Activated gamma-delta T cell treated with Interleukin-2 at 50 U/mL for 16 hours (primary cell): ENCODE data around the gene UBQLN4.

Experiments used
- DNase-seq: peaks from one replicate; pipeline ENCODE4 v3.0.0-alpha.2; 2020

Gene UBQLN4

GRCh38 chr1:156053768-156054499 is at the start of gene UBQLN4:
UBQLN4 (minus strand) TSS chr1:156053798; CDS start chr1:156053701, 97 bp downstream.
- DNase-seq: peak; percentile 84

DNA sequence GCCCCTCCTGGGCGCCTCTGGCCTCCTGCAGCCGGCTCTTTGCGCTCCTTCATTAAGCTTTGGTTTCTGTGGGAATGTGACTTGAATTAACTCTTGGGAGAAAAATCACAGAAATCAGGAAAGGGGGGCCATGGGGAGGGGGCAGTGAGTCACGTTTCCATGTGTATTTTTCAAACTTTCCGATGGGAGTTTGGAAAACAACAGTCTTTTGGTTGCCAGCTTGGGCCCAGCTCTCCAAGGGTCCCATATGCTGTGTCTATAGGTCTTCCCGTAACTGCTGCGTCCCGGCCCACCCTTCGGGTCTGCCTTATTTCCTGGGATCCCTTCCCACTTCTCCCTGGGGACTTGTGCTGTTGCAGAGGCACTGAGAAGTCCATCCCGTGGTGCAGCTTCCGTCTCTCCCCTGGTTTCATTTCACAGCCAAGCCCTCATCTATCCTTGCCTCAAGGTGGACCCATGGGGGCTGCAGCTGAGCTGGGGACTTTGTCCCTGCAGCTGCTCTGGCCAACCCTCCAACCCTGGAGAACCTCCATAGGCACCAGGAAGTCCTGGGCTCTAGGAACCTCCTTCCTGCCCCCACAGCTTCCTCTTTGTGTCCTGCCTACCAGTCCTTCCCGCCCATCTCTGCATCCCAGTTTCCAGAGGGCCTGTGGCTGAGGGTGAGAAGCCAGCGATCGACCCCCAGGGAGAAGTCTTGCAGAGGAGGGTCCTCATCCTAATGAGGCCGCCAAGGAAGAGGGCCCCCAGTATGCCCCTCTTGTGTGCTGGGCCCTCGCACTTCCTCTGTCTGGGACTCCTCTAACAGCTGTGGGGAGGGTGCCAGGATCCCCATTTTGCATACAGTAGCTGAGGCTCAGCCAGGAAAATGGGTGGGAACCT is 49.3 kb upstream of the UBQLN4 start:
- DNase-seq: no peak

DNA sequence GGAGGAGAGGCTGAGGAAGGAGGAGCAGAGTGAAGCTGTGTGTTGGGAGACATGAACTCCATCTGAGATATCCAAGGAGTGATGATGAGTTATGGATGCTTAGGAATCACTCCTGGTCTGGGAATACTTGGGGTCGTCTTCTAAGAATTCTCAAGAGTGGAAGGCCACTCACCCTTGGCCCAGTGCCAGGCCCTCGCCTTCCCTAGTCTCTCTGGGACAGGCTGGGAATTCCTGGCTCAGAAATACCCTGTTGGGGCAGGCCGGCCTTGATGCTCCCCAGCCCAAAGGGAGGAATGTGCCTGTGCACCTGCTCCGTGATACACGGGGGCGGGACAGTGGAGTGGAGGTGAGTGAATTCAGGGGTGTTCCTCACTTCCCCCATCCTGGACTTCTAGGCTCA is 48.3 kb upstream of the UBQLN4 start:
- no peak for DNase-seq

DNA sequence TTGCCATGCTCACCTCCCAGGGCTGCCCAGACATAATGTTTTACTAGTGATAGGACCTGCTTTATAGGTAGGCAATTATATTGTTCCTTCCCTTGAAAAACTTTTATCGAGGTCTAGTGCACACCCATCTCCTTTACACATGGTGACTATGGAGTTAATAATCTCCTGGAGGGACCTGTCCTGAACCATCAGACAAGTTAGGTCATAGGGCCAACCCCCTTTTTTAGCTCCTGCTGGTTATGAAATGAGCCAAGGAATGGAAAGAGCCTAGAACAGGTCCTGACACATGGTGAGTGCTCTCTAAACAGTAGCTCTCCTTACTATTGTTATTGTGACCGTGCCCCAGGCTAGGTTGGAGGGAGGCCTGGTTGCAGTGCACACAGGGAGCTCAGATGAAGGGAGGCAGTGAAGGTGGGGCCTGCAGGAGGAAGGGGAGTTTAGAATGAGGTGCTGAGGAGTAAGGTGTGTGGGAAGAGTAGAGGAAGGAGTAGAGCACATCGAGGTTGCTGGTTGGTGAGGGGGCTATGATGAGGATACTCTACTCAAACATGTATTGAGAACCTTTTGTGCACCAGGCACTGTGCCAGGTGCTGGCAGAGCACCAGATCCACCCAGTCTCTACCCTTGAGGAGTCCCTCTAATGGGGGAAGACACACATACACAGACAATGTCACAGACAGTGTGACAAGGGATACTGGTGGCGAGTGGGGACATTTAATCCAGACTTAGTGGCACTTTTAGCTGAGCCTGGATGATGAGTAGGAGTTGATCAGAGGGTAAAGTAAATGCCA is 46.8 kb upstream of the UBQLN4 start:
- DNase-seq: no peak

DNA sequence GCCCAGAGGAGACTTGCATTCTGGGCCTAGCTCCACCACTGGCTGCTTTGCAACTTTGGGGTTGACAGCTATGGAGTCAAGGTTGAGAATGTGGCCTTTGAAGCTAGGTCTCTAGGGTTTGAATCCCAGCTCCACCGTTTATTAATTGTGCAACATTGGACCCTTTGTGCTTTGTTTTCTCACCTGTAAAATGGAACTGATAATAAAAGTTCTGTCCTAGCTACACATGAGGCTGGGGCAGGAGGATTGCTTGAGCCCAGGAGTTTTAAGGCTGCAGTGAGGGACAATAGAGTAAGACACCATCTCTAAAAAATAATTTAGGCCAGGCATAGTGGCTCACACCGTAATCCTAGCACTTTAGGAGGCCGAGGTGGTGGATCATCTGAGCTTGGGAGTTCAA is 45.7 kb upstream of the UBQLN4 start:
- DNase-seq: no peak

- DNase-seq: no peak
These were observed 45.2 kb upstream of the UBQLN4 start for GRCh38 chr1:156098784-156099183.

DNA sequence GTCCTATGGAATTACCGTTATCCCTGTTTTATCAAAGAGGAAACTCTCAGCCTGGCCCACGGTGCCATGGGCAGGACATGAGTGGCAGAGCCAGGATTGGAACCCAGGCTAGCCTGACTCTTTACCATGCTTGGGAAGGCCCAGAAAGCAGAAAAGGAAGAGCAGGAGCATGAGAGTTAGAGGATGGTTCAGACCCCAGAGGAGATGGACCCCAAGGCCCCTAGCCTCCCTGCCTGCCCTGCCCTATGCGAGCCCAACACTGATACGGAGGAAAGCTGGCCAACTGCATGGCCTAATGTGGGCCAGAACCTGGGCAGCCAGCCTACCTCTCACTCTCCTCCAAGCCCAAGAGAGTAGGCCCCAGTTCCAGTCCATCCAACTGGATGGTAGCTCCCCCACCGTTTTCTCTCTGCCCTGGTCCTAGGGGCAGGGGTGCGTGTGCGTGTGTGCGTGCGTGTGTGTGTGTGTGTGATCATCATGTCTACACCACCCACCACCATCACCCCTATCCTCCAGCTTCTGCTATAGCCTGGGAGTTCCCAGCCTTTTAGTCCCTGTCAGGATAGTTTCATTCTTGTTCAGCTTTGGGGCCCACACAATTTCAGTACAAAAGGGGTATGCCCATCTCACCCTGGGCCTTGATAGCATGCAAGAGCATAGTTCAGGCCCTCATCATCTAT is 44.0 kb upstream of the UBQLN4 start:
- no peak for DNase-seq

DNA sequence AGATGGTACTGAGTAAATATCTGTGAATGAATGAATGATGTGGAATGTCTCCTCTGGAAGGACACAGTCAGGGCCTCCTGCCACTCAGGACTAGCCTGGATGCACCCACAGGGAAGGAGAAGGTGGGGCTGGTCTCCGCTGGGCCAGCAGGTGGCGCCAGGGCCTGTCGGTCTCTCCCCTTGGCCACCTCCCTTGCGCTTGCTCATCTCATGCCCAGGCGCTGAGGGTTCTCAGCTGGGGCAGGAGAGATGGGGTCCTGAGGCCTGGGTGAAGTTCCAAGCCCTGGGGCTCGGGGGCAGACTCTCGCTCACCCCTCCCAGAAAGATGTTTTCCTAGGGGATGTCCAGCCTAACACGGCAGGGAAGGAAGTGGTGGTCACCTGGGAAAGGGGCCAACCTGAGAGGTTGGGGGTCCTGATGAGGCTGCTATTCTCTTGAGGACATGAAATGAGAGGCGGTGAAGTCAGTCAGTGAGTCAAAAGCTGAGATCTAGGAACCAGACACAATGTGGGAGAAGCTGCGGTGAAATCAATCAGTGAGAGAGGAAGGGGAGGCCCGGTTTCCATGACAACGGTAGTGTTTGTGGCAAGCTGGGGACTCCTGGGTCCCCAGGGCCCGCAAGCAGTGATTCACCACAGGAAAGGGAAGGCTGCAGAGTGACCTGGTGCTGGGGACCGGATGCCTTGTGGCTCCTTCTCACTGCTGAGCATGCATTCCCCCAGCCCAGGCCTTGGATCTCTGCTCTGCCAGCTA is 43.2 kb upstream of the UBQLN4 start:
- peak; percentile 85 for DNase-seq

DNA sequence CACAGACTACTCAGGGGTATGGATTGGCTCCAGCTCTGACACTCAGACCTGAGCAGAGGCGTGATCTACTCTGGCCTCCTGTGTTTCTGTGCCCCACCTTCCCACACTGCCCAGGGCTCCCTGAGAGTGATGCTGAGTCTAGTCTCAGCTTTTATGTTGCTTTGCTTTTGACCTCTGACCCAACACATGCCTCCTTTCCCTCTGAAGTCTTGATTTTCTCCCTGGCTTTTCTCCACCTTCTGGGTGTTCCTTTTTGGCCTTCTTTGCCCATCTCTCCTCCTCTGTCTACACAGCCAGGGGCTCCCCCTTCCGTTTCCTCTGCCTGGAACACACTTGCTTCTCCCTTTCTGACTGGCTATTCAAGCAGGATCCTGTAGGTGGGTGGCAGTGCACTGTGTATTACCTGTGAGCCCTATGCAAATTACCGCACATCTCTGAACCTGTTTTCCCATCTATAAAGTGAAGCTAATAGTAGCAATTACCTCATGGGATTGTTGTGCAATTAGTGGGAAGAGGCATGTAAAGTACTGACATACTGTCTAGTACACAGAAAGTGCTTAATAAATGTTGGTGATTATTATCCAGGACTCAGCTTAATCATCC is 42.4 kb upstream of the UBQLN4 start:
- DNase-seq: no peak

DNA sequence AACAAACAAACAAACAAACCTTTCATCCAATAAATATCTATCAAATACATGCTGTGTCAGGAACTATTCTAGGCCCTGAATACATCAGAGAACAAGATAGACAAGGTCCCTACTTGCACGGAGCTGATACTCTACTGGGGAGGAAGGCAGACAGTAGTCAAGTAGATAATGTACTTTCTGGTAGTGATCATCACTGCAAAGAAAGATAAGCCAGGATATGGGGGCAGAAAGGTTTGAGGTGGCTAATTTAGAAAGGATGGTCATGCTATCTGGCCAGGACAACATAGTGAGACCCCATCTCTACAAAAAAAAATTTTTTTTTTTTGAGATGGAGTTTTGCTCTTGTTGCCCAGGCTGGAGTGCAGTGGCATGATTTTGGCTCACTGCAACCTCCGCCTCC is 38.0 kb upstream of the UBQLN4 start:
- DNase-seq: no peak

DNA sequence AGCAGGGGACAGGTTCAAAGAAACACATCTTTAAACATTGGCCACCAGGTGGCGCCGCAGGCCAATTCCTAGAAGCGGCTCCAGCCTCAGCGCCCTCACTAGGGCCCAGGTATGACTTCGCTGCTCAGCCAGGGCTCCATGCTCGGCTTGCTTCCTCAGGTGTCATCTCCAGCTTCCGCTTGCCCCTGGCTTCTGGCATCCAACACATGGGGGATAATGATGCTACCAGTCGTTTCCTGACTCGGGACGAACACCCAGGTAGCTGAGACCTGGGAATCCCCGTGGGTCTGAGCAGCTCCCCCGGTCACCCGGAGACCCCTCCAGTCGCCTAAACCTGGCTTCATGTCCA is 37.2 kb upstream of the UBQLN4 start:
- peak; percentile 91 for DNase-seq

GRCh38 chr1:156090138-156090839 is 36.7 kb upstream of the UBQLN4 start:
- DNase-seq: no peak

DNA sequence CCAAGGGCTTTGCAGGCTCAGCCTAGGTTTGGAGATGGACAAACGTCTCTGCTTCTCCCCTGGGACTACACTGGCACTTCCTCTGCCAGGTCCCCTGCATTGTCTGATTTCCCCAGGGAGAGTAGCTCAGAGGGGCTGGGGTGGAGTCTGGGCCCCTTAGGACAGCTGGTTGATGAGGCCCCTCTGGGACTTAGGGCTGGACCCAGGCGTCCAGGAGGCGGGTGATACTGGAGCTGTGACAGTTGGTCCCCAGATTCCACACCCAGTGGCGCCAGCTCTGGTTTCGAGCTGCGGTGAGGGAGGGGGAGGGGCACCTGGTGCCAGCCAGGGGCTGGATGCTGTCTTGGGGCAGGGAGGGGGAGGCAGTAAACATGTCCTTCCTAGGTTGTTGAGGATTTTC is 36.1 kb upstream of the UBQLN4 start:
- DNase-seq: no peak

DNA sequence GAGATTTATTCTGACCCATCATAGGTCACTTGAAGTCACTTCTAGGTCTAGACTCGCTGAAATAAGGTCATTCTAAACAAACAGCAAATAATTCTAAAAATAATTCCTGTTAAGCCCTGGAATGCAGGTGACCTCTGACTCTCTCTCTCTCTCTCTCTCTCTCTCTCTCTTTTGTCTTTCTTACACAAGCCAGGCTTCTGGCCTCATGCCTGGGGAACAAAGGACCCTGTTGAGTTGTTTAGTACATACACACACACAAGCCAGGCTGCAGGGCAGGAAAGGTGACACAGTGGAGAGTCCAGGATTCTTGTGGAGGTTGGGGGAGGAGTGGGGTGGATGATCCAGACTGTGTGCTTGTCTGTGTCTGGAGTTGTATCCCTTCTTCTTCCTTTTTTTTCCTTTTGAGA is 32.7 kb upstream of the UBQLN4 start:
- DNase-seq: no peak

- DNase-seq: no peak
These were observed 30.5 kb upstream of the UBQLN4 start for GRCh38 chr1:156083800-156084790.

DNA sequence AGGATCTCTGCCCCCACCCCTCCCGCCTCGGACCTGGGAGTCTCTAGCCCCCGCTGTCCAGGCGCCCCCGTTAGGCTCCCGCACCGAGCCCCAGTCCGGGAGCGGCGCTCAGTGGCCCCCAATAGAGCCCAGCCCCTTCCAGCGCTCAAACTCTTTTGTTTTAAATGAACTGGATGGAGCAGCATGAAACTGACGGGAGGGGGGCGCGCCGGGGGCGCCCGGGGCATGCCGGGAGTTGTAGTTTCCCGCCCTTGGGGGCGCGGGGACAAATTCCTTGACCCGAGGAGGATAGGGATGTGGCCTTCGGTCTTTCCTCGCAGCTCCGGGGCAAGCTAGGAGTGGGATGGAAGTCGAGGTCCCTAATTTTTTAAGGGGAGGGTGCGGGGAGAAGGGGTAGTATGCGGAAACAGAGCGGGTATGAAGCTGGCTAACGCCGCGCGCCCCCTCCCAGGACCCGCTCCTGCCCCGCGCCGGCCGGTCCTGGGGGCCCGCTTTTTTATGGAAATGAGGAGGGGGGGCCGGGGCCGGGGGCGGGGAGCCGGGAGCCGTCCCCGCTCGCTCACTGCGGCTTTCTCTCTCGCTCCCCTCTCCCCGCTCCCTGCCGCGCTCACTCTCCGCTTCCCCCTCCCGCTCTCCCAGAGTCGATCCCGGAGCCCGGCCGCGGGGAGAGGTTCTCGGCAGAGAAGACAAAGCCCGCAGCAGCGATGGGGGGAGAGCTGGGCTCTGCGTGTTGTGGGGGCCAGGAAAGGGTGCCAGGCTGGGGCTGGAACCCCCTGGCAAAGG is 28.9 kb upstream of the UBQLN4 start, which contains the start of gene MEX3A:
MEX3A (minus strand) TSS at position 157 of the 783 bp plus-strand sequence. CDS start 467 bp downstream, outside the sequence.
- DNase-seq: peak; percentile 52

- DNase-seq: no peak
These were observed 28.3 kb upstream of the UBQLN4 start for GRCh38 chr1:156081917-156082308.

GRCh38 chr1:156081180-156081916 is 27.8 kb upstream of the UBQLN4 start:
- DNase-seq: no peak
